K562 (cell line): ENCODE measurements around the gene CRKL. TPM values are rescaled to one million over a fixed set of nuclear protein-coding genes. Genes with fewer than 3 reads are reported as not detected.
A peak's percentile ranks its signal among the peaks of the same experiment; 100 is the strongest.

Source experiments
- ATAC-seq: fragments of 200-7000 bp; cut with Tn5 transposase; 3 replicates; pipeline ENCODE4 v1.9.1; 2020; ENCODE audit warnings: moderate library complexity
- BruUV-seq: library from RNA; stranded (reverse); fragments of 400-500 nt; replicated peaks from 2 replicates; lab custom pipeline; 2021; lab: Mats Ljungman, UMichigan
- CTCF ChIA-PET: fragments of 300-600 bp; formaldehyde crosslinking; extraction: SDS; loops from one replicate; lab custom pipeline; 2021; ENCODE audit warnings: low intra/inter-chr PET ratio; lab: Yijun Ruan, JAX
- POLR2A ChIA-PET: fragments of 300-600, 350-650 bp; sonication (Branson Sonifier 250); formaldehyde crosslinking; extraction: SDS; loops from one replicate; lab custom pipeline; 2021; ENCODE audit warnings: antibody characterized with exemption, inconsistent platforms; lab: Yijun Ruan, JAX
- DNase-seq, 4 experiments: peaks; one replicate each; pipeline versions ENCODE4 v3.0.0 to v3.0.0-alpha.2; 2011 to 2018; ENCODE audit warnings: low spot score in 3 of 4, mixed read lengths in 3 of 4; ENCODE audit errors: extremely low read depth in 1 of 4
- FAIRE-seq: peaks from 2 replicates; lab custom pipeline; 2011; peaks lifted over from hg19 to GRCh38; lab: Jason Lieb, UNC
- H2AFZ ChIP-seq: 2 replicates; pipeline ENCODE4 v1.6.0; 2011; ENCODE audit warnings: low read depth, low read length, control low read depth, inconsistent platforms
- H3K27ac ChIP-seq: fragments of 200-600 bp; 3 replicates; pipeline ENCODE4 v1.8.0; 2011; ENCODE audit warnings: low read depth, mild to moderate bottlenecking, control low read depth, inconsistent platforms, low read length, moderate library complexity, mixed read lengths; ENCODE audit errors: extremely low read depth
- H3K27me3 ChIP-seq, 2 experiments: fragments of 300-600 bp in 1 of 2; 2 replicates in 1 of 2; 3 replicates in 1 of 2; pipeline versions ENCODE4 v1.6.0 to v1.8.0; 2011; ENCODE audit warnings: inconsistent platforms in 2 of 2, low read length in 2 of 2, mild to moderate bottlenecking in 1 of 2, mixed read lengths in 1 of 2, moderate library complexity in 1 of 2; ENCODE audit not compliant: control insufficient read depth in 2 of 2, insufficient read depth in 2 of 2
- H3K36me3 ChIP-seq: fragments of 300-600 bp; 3 replicates; pipeline ENCODE4 v1.8.0; 2011; ENCODE audit warnings: mild to moderate bottlenecking, low read length, inconsistent platforms; ENCODE audit not compliant: control insufficient read depth, insufficient read depth
- H3K4me1 ChIP-seq, 2 experiments: fragments of 200-600 bp in 1 of 2; replicated peaks in 1 of 2; 2 replicates in 1 of 2; 3 replicates in 1 of 2; pipeline versions ENCODE4 v1.5.1 to v1.8.0; 2011; ENCODE audit warnings: inconsistent platforms in 2 of 2, low read length in 2 of 2, mild to moderate bottlenecking in 1 of 2, mixed read lengths in 1 of 2, moderate library complexity in 1 of 2; ENCODE audit not compliant: control insufficient read depth in 2 of 2, insufficient read depth in 2 of 2
- H3K4me2 ChIP-seq: 2 replicates; pipeline ENCODE4 v1.6.1; 2011; ENCODE audit warnings: low read length, control low read depth, inconsistent platforms, mixed read lengths; ENCODE audit not compliant: insufficient read depth
- H3K4me3 ChIP-seq: fragments of 200-600 bp; sonication (generic), shearing (Covaris generic); 2 replicates; pipeline ENCODE4 v1.5.1; 2016; ENCODE audit warnings: control low read depth, inconsistent platforms
- H3K79me2 ChIP-seq: fragments of 200-600 bp; 3 replicates; pipeline ENCODE4 v1.8.0; 2011; ENCODE audit warnings: low read length, inconsistent platforms; ENCODE audit not compliant: control insufficient read depth, insufficient read depth
- H3K9ac ChIP-seq, 2 experiments: 2 replicates each; pipeline versions ENCODE4 v1.6.0 to v1.6.1; 2011; ENCODE audit warnings: low read depth in 2 of 2, low read length in 2 of 2, control low read depth in 1 of 2, inconsistent platforms in 1 of 2, mild to moderate bottlenecking in 1 of 2, mixed read lengths in 1 of 2; ENCODE audit not compliant: insufficient read depth in 1 of 2
- H3K9me1 ChIP-seq: one replicate; pipeline ENCODE4 v1.6.0; 2011; ENCODE audit warnings: inconsistent platforms, mild to moderate bottlenecking, low read length, moderate library complexity; ENCODE audit not compliant: control insufficient read depth, insufficient read depth
- H3K9me3 ChIP-seq: replicated peaks from 2 replicates; pipeline ENCODE4 v1.5.1; 2011; ENCODE audit warnings: low read depth, low read length, inconsistent platforms; ENCODE audit not compliant: control insufficient read depth, insufficient read depth
- H4K20me1 ChIP-seq: replicated peaks from 2 replicates; pipeline ENCODE4 v1.6.1; 2011; ENCODE audit warnings: low read length, inconsistent platforms, mixed read lengths; ENCODE audit not compliant: control insufficient read depth, insufficient read depth
- ARID2 ChIP-seq: fragments of 450-650 bp; IDR thresholded peaks from 2 replicates; pipeline ENCODE4 v1.6.1; 2017; ENCODE audit warnings: antibody characterized with exemption, mild to moderate bottlenecking
- ARID3B ChIP-seq: fragments of 250-450 bp; sonication (Bioruptor Pico); IDR thresholded peaks from 2 replicates; pipeline ENCODE4 v1.4.0; 2020; ENCODE audit warnings: borderline replicate concordance
- CCNT2 ChIP-seq: IDR thresholded peaks from 2 replicates; pipeline ENCODE4 v1.6.1; 2011; ENCODE audit warnings: borderline replicate concordance, low read depth, mild to moderate bottlenecking, moderate library complexity, mixed read lengths, low read length; ENCODE audit not compliant: insufficient read length; ENCODE audit errors: extremely low read depth
- CREM ChIP-seq: IDR thresholded peaks from 2 replicates; pipeline ENCODE4 v1.6.1; 2014; ENCODE audit warnings: antibody characterized with exemption, low read depth
- EWSR1 ChIP-seq: fragments of 450-650 bp; IDR thresholded peaks from 2 replicates; pipeline ENCODE4 v1.6.1; 2018; ENCODE audit warnings: borderline replicate concordance, mild to moderate bottlenecking, low read depth, moderate library complexity; ENCODE audit not compliant: partially characterized antibody
- HDAC2 ChIP-seq: fragments of 450-650 bp; IDR thresholded peaks from 2 replicates; pipeline ENCODE4 v1.6.1; 2016; ENCODE audit warnings: mild to moderate bottlenecking
- HNRNPL ChIP-seq: fragments of 200-400 bp; formaldehyde crosslinking; IDR thresholded peaks from 2 replicates; pipeline ENCODE4 v1.6.1; 2017; ENCODE audit warnings: low read depth, mild to moderate bottlenecking, low read length
- IRF2 ChIP-seq: sonication (generic); formaldehyde crosslinking; IDR thresholded peaks from 2 replicates; pipeline ENCODE4 v1.8.1; 2022; ENCODE audit warnings: mild to moderate bottlenecking, missing genetic modification reagents
- MYBL2 ChIP-seq, 2 experiments: fragments of 450-650 bp in 1 of 2; sonication (generic) in 1 of 2; formaldehyde crosslinking in 1 of 2; IDR thresholded peaks; 2 replicates each; pipeline versions ENCODE4 v1.6.1 to v1.8.1; 2017 to 2022; ENCODE audit warnings: borderline replicate concordance in 1 of 2, inconsistent platforms in 1 of 2, low read depth in 1 of 2, mild to moderate bottlenecking in 1 of 2, missing genetic modification reagents in 1 of 2, moderate library complexity in 1 of 2
- NR1H2 ChIP-seq: sonication (generic); formaldehyde crosslinking; IDR thresholded peaks from 2 replicates; pipeline ENCODE4 v1.4.0; 2020; ENCODE audit warnings: mild to moderate bottlenecking, missing genetic modification reagents
- PRMT5 ChIP-seq: sonication (generic); formaldehyde crosslinking; IDR thresholded peaks from 2 replicates; pipeline ENCODE4 v1.5.0; 2020; ENCODE audit warnings: missing genetic modification reagents
- PURB ChIP-seq: sonication (generic); formaldehyde crosslinking; IDR thresholded peaks from 2 replicates; pipeline ENCODE4 v1.9.0; 2021; ENCODE audit warnings: low read depth, mild to moderate bottlenecking, missing genetic modification reagents
- ZBTB7A ChIP-seq: IDR thresholded peaks from 2 replicates; pipeline ENCODE4 v1.6.1; 2011; ENCODE audit warnings: low read depth, mild to moderate bottlenecking, low read length, moderate library complexity, borderline replicate concordance; ENCODE audit not compliant: control insufficient read depth
- WGBS: fragments of 100-300 bp; shearing (Covaris generic); methylation state at CpG from one replicate; pipeline ENCODE4 v1.1.6; 2016; ENCODE audit warnings: low coverage, mixed read lengths; ENCODE audit not compliant: insufficient coverage; ENCODE audit errors: missing lambda C conversion rate; 5-methylcytosine and 5-hydroxymethylcytosine counted together
- in situ Hi-C: fragments of 300-500 bp; cut with MboI; formaldehyde crosslinking; loops from 4 replicates; pipeline ENCODE4 v1.15.0; 2018; ENCODE audit warnings: inconsistent platforms, mixed read lengths
- intact Hi-C: fragments of 100-400 bp; cut with micrococcal nuclease; formaldehyde crosslinking; loops from 2 replicates; pipeline ENCODE4 v1.14.2; 2022
- polyA plus RNA-seq, 8 experiments: library from polyadenylated mRNA; depleted of rRNA in 4 of 8; stranded (reverse) in 5 of 8; unstranded in 3 of 8; fragments of >200 nt; fragmentation: Nextera tagmentation in 2 of 8; fragmentation: Illumina TruSeq in 1 of 8; extraction: Ambion mirVana in 2 of 8; extraction: Trizol in 1 of 8; gene quantifications; 2 replicates each; pipeline versions ENCODE4 v1.2.1 to v1.2.3, GENCODE V29; 2011 to 2014; ENCODE audit warnings: inconsistent platforms in 1 of 8, missing spikeins in 1 of 8
- total RNA-seq, 7 experiments: library from RNA; depleted of rRNA in 6 of 7; stranded (reverse); fragments of >200 nt in 6 of 7; fragmentation: Illumina TruSeq in 2 of 7; extraction: Trizol in 2 of 7; gene quantifications; 2 replicates each; pipeline versions ENCODE4 v1.2.1 to v1.2.3, GENCODE V29; 2011 to 2021; ENCODE audit warnings: low replicate concordance in 1 of 7
- TF ChIP-seq, protein P1 (sequence below): sonication (generic); formaldehyde crosslinking; IDR thresholded peaks from 2 replicates; pipeline ENCODE4 v1.8.0; 2022; ENCODE audit warnings: missing genetic modification reagents, mild to moderate bottlenecking, moderate library complexity, borderline replicate concordance
- TF ChIP-seq, protein P2 (sequence below): sonication (generic); formaldehyde crosslinking; IDR thresholded peaks from 2 replicates; pipeline ENCODE4 v1.8.1; 2022; ENCODE audit warnings: missing genetic modification reagents

CRKL gene
- total and polyA plus RNA-seq, 9 of the 15 experiments (the other 6 are each of a cell fraction or from before 2014, with no cell fraction given), result 100 to 263 (median 124) TPM

- Histone ChIP-seq H3K4me1 (peaks cover 0 to 25% of the 10 kb centered on the region in 2 experiments; a peak in 2 of 5 replicates), H3K36me3 (peaks cover 23% of the 10 kb centered on the region), H3K27me3 (no peaks in the 10 kb centered on the region), H4K20me1 (peaks cover 37% of the 10 kb centered on the region), H3K9ac (0 out of 4 replicates have a peak overlapping the region, but pooled peaks of 1 of the 2 experiments have one; percentile 17), H2AFZ (no peak overlapping the region), H3K27ac (no peak overlapping the region), H3K9me1 (no peaks in the 10 kb centered on the region), H3K9me3 (no peaks in the 10 kb centered on the region), H3K4me3 (no peak overlapping the region), H3K4me2 (no peak overlapping the region), H3K79me2 (peaks cover 10% of the 10 kb centered on the region; the same call in 2 of the 3 replicates)
- DNase-seq (no peak), FAIRE-seq (no peak), ATAC-seq (no peak)
- WGBS, result 93% methylated on average over 59 of the region's 59 CpGs
- BruUV-seq, result no TSS peak
- in situ Hi-C loops (loop anchor here (25.0 kb wide), 1 partner anchor 180 kb away; no protein-coding TSS in a partner anchor), intact Hi-C loops (no loop called here)
- ChIA-PET CTCF (no interaction called here), POLR2A (interaction anchor here (0.8 to 64.4 kb wide), 9 partner anchors 10 to 101 kb away, joined by 3 to 1556 read pairs (median 5); partner anchors contain the start of genes AIFM3, CRKL, LZTR1 and THAP7)
- no peak for TF ChIP-seq ARID3B
- 0 out of 2 replicates have a peak, but pooled peaks have one; percentile 21 for TF ChIP-seq PRMT5 (CRISPR knock-in tag)
- TF ChIP-seq NR1H2 (CRISPR knock-in tag), result no peak
- TF ChIP-seq HNRNPL, result peak; percentile 64; the same call in 1 of the 2 replicates
- no peak for TF ChIP-seq ARID2
- TF ChIP-seq CREM, result 0 out of 2 replicates have a peak, but pooled peaks have one; percentile 2
- TF ChIP-seq MYBL2 (IDR thresholded peaks at IDR 0.05; ENCODE audit: low read depth), result no peak
- TF ChIP-seq MYBL2 (CRISPR knock-in tag; IDR thresholded peaks at IDR 0.05; ENCODE audit: borderline replicate concordance), result 0 out of 2 replicates have a peak, but pooled peaks have one; percentile 67
- TF ChIP-seq ZBTB7A, result peak; percentile 6; the same call in 1 of the 2 replicates
- TF ChIP-seq, protein P1, sequence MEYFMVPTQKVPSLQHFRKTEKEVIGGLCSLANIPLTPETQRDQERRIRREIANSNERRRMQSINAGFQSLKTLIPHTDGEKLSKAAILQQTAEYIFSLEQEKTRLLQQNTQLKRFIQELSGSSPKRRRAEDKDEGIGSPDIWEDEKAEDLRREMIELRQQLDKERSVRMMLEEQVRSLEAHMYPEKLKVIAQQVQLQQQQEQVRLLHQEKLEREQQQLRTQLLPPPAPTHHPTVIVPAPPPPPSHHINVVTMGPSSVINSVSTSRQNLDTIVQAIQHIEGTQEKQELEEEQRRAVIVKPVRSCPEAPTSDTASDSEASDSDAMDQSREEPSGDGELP, result 0 out of 2 replicates have a peak, but pooled peaks have one; percentile 15
- peak; percentile 84; the same call in 1 of the 2 replicates for TF ChIP-seq IRF2 (CRISPR knock-in tag)
- TF ChIP-seq HDAC2, result no peak
- TF ChIP-seq, protein P2, sequence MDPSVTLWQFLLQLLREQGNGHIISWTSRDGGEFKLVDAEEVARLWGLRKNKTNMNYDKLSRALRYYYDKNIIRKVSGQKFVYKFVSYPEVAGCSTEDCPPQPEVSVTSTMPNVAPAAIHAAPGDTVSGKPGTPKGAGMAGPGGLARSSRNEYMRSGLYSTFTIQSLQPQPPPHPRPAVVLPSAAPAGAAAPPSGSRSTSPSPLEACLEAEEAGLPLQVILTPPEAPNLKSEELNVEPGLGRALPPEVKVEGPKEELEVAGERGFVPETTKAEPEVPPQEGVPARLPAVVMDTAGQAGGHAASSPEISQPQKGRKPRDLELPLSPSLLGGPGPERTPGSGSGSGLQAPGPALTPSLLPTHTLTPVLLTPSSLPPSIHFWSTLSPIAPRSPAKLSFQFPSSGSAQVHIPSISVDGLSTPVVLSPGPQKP (CRISPR knock-in tag), result no peak; the same call in 1 of the 2 replicates
- TF ChIP-seq PURB (CRISPR knock-in tag), result 0 out of 2 replicates have a peak, but pooled peaks have one; percentile 40
- peak; percentile 30 for TF ChIP-seq CCNT2
- TF ChIP-seq EWSR1, result no peak
Observed at GRCh38 chr22:20957102-20957682, 40.0 kb downstream of the CRKL start.
